ENCODE data around the gene KCNJ6. TPM values are rescaled to one million over a fixed set of nuclear protein-coding genes. Genes with fewer than 3 reads are reported as not detected.

KCNJ6 gene
- total and polyA plus RNA-seq, 2 of the 8 experiments (the other 6 are each of a cell fraction or from before 2014, with no cell fraction given) = 0.51 to 1.2 TPM

- H2BK5ac ChIP-seq (ENCODE audit: low read depth, low read length) = peak overlapping the region; percentile 76; the same call in 1 of the 2 replicates
- ChIA-PET POLR2A (ENCODE audit: partially characterized antibody) (no interaction called here), CTCF (ENCODE audit: partially characterized antibody) (interaction anchor here (0.8 kb wide), 1 partner anchor 20 kb away, joined by 3 read pairs; no protein-coding TSS in a partner anchor)
- H4K5ac ChIP-seq (ENCODE audit: insufficient read length, low read depth, low read length) = no peak overlapping the region
- 80% methylated on average over 4 of the region's 4 CpGs; no CpG with 5 or more reads in 1 of the 2 experiments for WGBS, 2 experiments (ENCODE audit: extremely low coverage in 1 of 2, insufficient coverage in 1 of 2, insufficient read length in 1 of 2, insufficient replicate concordance in 2 of 2, low coverage in 1 of 2, low lambda C conversion rate in 2 of 2, missing lambda C conversion rate in 1 of 2)
- no peaks in the 10 kb centered on the region for H3K36me3 ChIP-seq (ENCODE audit: control insufficient read depth in 2 of 4, insufficient read depth in 4 of 4, low read length in 3 of 4)
- H3K27ac ChIP-seq (ENCODE audit: low read depth, low read length) = no peak overlapping the region
- no peak overlapping the region for H3K9ac ChIP-seq (replicated peaks in 1 of 4; ENCODE audit: extremely low read depth in 1 of 4, low read depth in 3 of 4, low read length in 3 of 4)
- H3K23me2 ChIP-seq (ENCODE audit: low read depth, low read length) = no peaks in the 10 kb centered on the region; the same call in 1 of the 2 replicates
- no peaks in the 10 kb centered on the region for H3K9me3 ChIP-seq (ENCODE audit: insufficient read depth in 2 of 2, low read depth in 1 of 2, low read length in 1 of 2)
- H3K14ac ChIP-seq (ENCODE audit: insufficient read length) = no peak overlapping the region
- no peak overlapping the region for H3K4ac ChIP-seq (replicated peaks; ENCODE audit: insufficient read length, low read depth, low read length)
- no peak overlapping the region for H4K8ac ChIP-seq (ENCODE audit: extremely low read depth, insufficient read depth, low read length)
- H3K4me3 ChIP-seq (ENCODE audit: extremely low read depth in 1 of 4, insufficient read depth in 2 of 4, low read depth in 3 of 4, low read length in 4 of 4) = no peak overlapping the region
- no peaks in the 10 kb centered on the region for H3K79me2 ChIP-seq (ENCODE audit: control insufficient read depth in 1 of 2, insufficient read depth in 2 of 2, low read length in 2 of 2)
- peak overlapping the region; percentile 54 for H4K91ac ChIP-seq (replicated peaks; ENCODE audit: insufficient read length, low read length)
- H2AFZ ChIP-seq (ENCODE audit: low read length) = no peak overlapping the region
- H2BK12ac ChIP-seq (ENCODE audit: low read depth, low read length) = peak overlapping the region; percentile 78
- no peak overlapping the region for H2BK15ac ChIP-seq (ENCODE audit: low read length)
- H4K20me1 ChIP-seq (replicated peaks in 1 of 2; ENCODE audit: control insufficient read depth in 1 of 2, insufficient read depth in 2 of 2, low read length in 2 of 2) = no peaks in the 10 kb centered on the region
- H3K4me2 ChIP-seq (ENCODE audit: insufficient read depth in 1 of 2, low read depth in 2 of 2, low read length in 2 of 2) = peak overlapping the region in 1 of 2 experiments; percentile 13; a peak in 1 of 4 replicates
- H2AK5ac ChIP-seq (ENCODE audit: low read depth, low read length) = peak overlapping the region; percentile 88; the same call in 1 of the 2 replicates
- peaks cover 0 to 5% (median 4%) of the 10 kb centered on the region in 4 experiments; a peak in 3 of 7 replicates for H3K4me1 ChIP-seq (replicated peaks in 1 of 4; ENCODE audit: control insufficient read depth in 3 of 4, insufficient read depth in 4 of 4, low read length in 3 of 4)
- H3K27me3 ChIP-seq (replicated peaks in 1 of 4; ENCODE audit: control insufficient read depth in 3 of 4, extremely low read depth in 1 of 4, insufficient read depth in 3 of 4, low read length in 3 of 4) = no peaks in the 10 kb centered on the region; a peak in 1 of 7 replicates
- FAIRE-seq (no peak), DNase-seq (ENCODE audit: low read depth in 1 of 2, low spot score in 2 of 2) (no peak)
- H3K79me1 ChIP-seq (ENCODE audit: low read depth, low read length) = no peaks in the 10 kb centered on the region
- peak overlapping the region; percentile 77; the same call in 1 of the 2 replicates for H2BK20ac ChIP-seq (ENCODE audit: low read length)
- H3K56ac ChIP-seq (replicated peaks; ENCODE audit: insufficient read length, low read depth, low read length) = no peak overlapping the region
- no peak overlapping the region for H2BK120ac ChIP-seq (replicated peaks; ENCODE audit: low read depth, low read length)
- TF ChIP-seq ASH2L (IDR thresholded peaks at IDR 0.05; ENCODE audit: low read length) (no peak), TEAD4 (IDR thresholded peaks at IDR 0.05; ENCODE audit: low read depth, low read length) (peak; percentile 90), SIN3A (conservative IDR thresholded peaks at IDR 0.05 in 1 of 2, IDR thresholded peaks at IDR 0.05 in 1 of 2; ENCODE audit: low read depth in 1 of 2, low read length in 2 of 2) (0 out of 4 replicates have a peak, but pooled peaks of 1 of the 2 experiments have one; percentile 69)
- no peak overlapping the region for H3K23ac ChIP-seq (ENCODE audit: insufficient read length)
- H3K18ac ChIP-seq (ENCODE audit: extremely low read depth, low read length) = no peak overlapping the region; the same call in 1 of the 2 replicates
Measured at GRCh38 chr21:37849506-37850102, 66.7 kb downstream of the KCNJ6 start.
